LNCAP (cell line): ENCODE measurements around the gene PRTG.

Experiments
- CTCF ChIP-seq: fragments of 450-650 bp; IDR thresholded peaks from 2 replicates; pipeline ENCODE4 v1.5.1; 2017; ENCODE audit warnings: mild to moderate bottlenecking

The PRTG gene

GRCh38 chr15:55766676-55767075 lies 23.7 kb upstream of the PRTG start:
- TF ChIP-seq CTCF: no peak

- no peak for TF ChIP-seq CTCF
These were observed 21.4 kb upstream of the PRTG start for GRCh38 chr15:55764398-55764797.

DNA sequence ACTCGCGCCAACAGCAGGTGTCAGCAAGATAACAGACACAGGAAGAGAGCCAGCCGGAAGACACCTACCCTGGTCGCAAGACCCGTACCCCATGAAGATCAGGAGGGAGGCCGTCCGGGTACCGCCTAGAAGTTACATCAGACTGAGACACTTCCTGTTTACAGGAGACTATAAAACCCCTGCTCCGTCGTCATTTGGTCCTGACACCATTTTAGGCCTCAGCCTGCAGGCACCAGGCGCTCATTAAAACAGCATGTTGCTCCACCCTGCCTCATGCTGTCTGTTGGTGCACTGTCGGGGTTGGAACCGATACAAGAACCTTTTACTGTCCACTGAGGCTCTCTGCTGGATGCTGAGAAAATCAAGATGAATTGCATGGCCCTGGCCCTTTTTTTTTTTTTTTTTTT lies 15.6 kb upstream of the PRTG start:
- TF ChIP-seq CTCF: no peak

GRCh38 chr15:55750706-55751105 lies 7.8 kb upstream of the PRTG start:
- no peak for TF ChIP-seq CTCF

- TF ChIP-seq CTCF: no peak
These were observed 1.0 kb upstream of the PRTG start for GRCh38 chr15:55743729-55744655.

GRCh38 chr15:55742498-55742926 lies 440 bp downstream of the PRTG start:
- no peak for TF ChIP-seq CTCF

DNA sequence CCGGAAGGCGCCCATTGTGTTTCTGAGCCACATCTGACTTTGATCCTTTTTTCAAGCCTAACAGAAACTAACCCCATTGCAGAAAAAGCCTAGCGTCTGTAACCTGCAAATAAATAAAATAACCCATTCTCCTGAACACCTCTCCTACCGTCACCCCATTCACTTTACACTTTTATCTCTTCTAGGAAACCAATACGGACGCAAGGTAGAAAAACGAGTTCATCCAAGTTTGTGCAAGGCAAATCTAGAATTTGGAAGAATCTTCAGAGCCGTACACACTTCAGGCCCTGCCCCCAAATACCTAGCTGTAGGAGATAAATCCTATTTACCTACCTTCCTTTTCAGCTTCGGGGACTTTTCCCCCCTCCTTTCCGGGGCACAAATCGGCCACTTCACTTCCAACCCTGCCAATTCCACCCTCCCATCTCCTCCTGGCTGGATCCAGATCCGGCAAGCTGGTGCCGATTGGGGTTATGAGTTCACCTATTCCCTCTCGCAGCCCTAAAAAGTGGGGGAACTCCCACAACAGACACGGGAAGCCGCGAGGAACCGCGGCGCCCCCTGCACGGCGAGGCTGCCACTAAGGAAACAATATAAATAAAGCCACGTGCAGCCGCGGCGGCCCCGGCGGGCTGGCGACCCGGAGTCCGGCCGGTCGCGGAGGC lies 987 bp downstream of the PRTG start:
- TF ChIP-seq CTCF: no peak; the same call in 1 of the 2 replicates
